Neural cell (in vitro differentiated cells): ENCODE results near the gene RND2. TPM values are rescaled to one million over a fixed set of nuclear protein-coding genes. Genes with fewer than 3 reads are reported as not detected.

Experiments
- H2AFZ ChIP-seq: fragments of 200-600, 300-800 bp; sonication (generic), shearing (Covaris generic); 2 replicates; pipeline ENCODE4 v1.6.0; 2014; ENCODE audit warnings: low read depth, mild to moderate bottlenecking, antibody characterized with exemption, low read length, moderate library complexity
- H3F3A ChIP-seq: fragments of 200-600 bp; shearing (Covaris generic); 2 replicates; pipeline ENCODE4 v1.6.1; 2016; ENCODE audit warnings: mild to moderate bottlenecking, moderate library complexity, mixed read lengths, antibody characterized with exemption, low read length; ENCODE audit not compliant: insufficient read depth, poor library complexity, severe bottlenecking
- H3K27ac ChIP-seq: fragments of 200-600, 300-800 bp; sonication (generic), shearing (Covaris generic); 2 replicates; pipeline ENCODE4 v1.5.1; 2014; ENCODE audit warnings: mild to moderate bottlenecking, low read length, moderate library complexity
- H3K27me3 ChIP-seq: fragments of 300-800, 200-600 bp; sonication (generic), shearing (Covaris generic); 2 replicates; pipeline ENCODE4 v1.6.0; 2014; ENCODE audit warnings: mild to moderate bottlenecking, low read depth, low read length, moderate library complexity; ENCODE audit not compliant: insufficient read depth
- H3K36me3 ChIP-seq: fragments of 300-800, 200-600 bp; sonication (generic), shearing (Covaris generic); 2 replicates; pipeline ENCODE4 v1.5.1; 2014; ENCODE audit warnings: mild to moderate bottlenecking, antibody characterized with exemption, low read length, moderate library complexity; ENCODE audit not compliant: insufficient read depth
- H3K4me2 ChIP-seq: fragments of 300-800, 200-600 bp; sonication (generic), shearing (Covaris generic); 2 replicates; pipeline ENCODE4 v1.6.0; 2014; ENCODE audit warnings: mild to moderate bottlenecking, low read length
- H3K4me3 ChIP-seq: fragments of 300-800, 200-600 bp; sonication (generic), shearing (Covaris generic); 2 replicates; pipeline ENCODE4 v1.5.1; 2014; ENCODE audit warnings: mild to moderate bottlenecking, low read length, moderate library complexity
- H3K79me2 ChIP-seq: fragments of 200-600 bp; shearing (Covaris generic); replicated peaks from 2 replicates; pipeline ENCODE4 v1.6.0; 2014; ENCODE audit warnings: mild to moderate bottlenecking, low read length, moderate library complexity; ENCODE audit not compliant: insufficient read depth
- H3K9ac ChIP-seq: fragments of 300-800, 200-600 bp; sonication (generic), shearing (Covaris generic); 2 replicates; pipeline ENCODE4 v1.6.1; 2016; ENCODE audit warnings: mild to moderate bottlenecking, low read length, mixed read lengths
- H3K9me2 ChIP-seq: fragments of 200-600 bp; shearing (Covaris generic); 2 replicates; pipeline ENCODE4 v1.6.1; 2016; ENCODE audit warnings: mild to moderate bottlenecking, low read length, mixed read lengths; ENCODE audit not compliant: insufficient read depth
- H3K9me3 ChIP-seq: fragments of 200-600, 300-800 bp; sonication (generic), shearing (Covaris generic); 2 replicates; pipeline ENCODE4 v1.6.1; 2016; ENCODE audit warnings: mild to moderate bottlenecking, mixed run types, low read length, moderate library complexity, mixed read lengths
- H4K20me1 ChIP-seq: fragments of 200-600 bp; shearing (Covaris generic); 2 replicates; pipeline ENCODE4 v1.6.1; 2016; ENCODE audit warnings: mild to moderate bottlenecking, mixed run types; ENCODE audit not compliant: insufficient read depth
- EP300 ChIP-seq: fragments of 450-650 bp; conservative IDR thresholded peaks from 2 replicates; pipeline ENCODE4 v1.6.1; 2014; ENCODE audit warnings: antibody characterized with exemption, mild to moderate bottlenecking, moderate library complexity; ENCODE audit not compliant: poor library complexity, severe bottlenecking
- EZH2 ChIP-seq: fragments of 200-600, 300-800 bp; shearing (Covaris generic), sonication (generic); IDR thresholded peaks from 2 replicates; pipeline ENCODE4 v1.6.1; 2014; ENCODE audit warnings: antibody characterized with exemption, low read length, borderline replicate concordance, mild to moderate bottlenecking; ENCODE audit not compliant: insufficient read depth, poor library complexity, severe bottlenecking
- MXI1 ChIP-seq: fragments of 450-650 bp; conservative IDR thresholded peaks from 2 replicates; pipeline ENCODE4 v1.6.1; 2014; ENCODE audit warnings: antibody characterized with exemption, mild to moderate bottlenecking; ENCODE audit not compliant: poor library complexity, severe bottlenecking
- POLR2AphosphoS5 ChIP-seq: IDR thresholded peaks from 2 replicates; pipeline ENCODE4 v1.6.1; 2012
- RAD21 ChIP-seq: fragments of 450-650 bp; conservative IDR thresholded peaks from 2 replicates; pipeline ENCODE4 v1.6.1; 2014; ENCODE audit warnings: antibody characterized with exemption, mild to moderate bottlenecking, moderate library complexity
- SMC3 ChIP-seq: fragments of 450-650 bp; conservative IDR thresholded peaks from 2 replicates; pipeline ENCODE4 v1.6.1; 2014; ENCODE audit warnings: antibody characterized with exemption, mild to moderate bottlenecking, moderate library complexity; ENCODE audit not compliant: poor library complexity
- TAF1 ChIP-seq: IDR thresholded peaks from 2 replicates; pipeline ENCODE4 v1.6.1; 2012; ENCODE audit warnings: low read depth
- polyA plus RNA-seq: library from polyadenylated mRNA; depleted of rRNA; stranded (reverse); fragments of >200 nt; gene quantifications from 2 replicates; pipeline ENCODE4 v1.2.3, GENCODE V29; 2014
- TF ChIP-seq, protein P1 (sequence below): fragments of 450-650 bp; IDR thresholded peaks from 2 replicates; pipeline ENCODE4 v1.5.1; 2014; ENCODE audit warnings: antibody characterized with exemption, mild to moderate bottlenecking, moderate library complexity; ENCODE audit not compliant: poor library complexity, severe bottlenecking
- TF ChIP-seq, protein P2 (sequence below): IDR thresholded peaks from 2 replicates; pipeline ENCODE4 v1.6.1; 2012; ENCODE audit warnings: borderline replicate concordance

Gene RND2
- polyA plus RNA-seq, 1 donor from 2014 or later, result 43.8 TPM

DNA sequence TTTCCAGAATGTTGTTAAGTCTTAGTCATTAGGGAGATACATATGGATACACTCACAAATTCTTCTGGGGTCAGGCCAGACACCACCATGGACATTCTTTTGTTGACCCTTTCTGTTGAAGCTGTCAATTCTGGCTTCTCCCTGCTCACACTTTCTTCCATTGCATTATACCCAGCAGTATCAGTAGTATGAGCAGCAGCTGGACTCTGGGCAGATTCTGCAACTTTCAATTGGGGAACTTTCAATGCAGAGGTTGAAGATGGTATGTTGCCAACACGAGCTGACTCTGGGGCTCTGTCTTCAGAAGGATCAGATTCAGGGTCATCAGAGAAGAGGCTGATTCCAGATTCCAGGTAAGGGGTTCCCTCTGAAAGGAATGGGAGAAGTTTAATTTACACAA is 45.8 kb downstream of the RND2 start:
- no peak overlapping the region for H3K9ac ChIP-seq
- H3K36me3 ChIP-seq, result no peaks in the 10 kb centered on the region
- no peaks in the 10 kb centered on the region for H3F3A ChIP-seq
- no peaks in the 10 kb centered on the region for H3K79me2 ChIP-seq
- H4K20me1 ChIP-seq, result no peaks in the 10 kb centered on the region
- H3K4me3 ChIP-seq, result no peak overlapping the region
- no peaks in the 10 kb centered on the region for H3K27me3 ChIP-seq
- no peaks in the 10 kb centered on the region for H3K9me3 ChIP-seq
- no peaks in the 10 kb centered on the region for H3K9me2 ChIP-seq
- H3K27ac ChIP-seq, result no peak overlapping the region
- TF ChIP-seq TAF1 (no peak), EP300 (no peak), SMC3 (no peak), MXI1 (no peak), RAD21 (no peak), EZH2 (no peak), POLR2AphosphoS5 (no peak)
- TF ChIP-seq, protein P1, sequence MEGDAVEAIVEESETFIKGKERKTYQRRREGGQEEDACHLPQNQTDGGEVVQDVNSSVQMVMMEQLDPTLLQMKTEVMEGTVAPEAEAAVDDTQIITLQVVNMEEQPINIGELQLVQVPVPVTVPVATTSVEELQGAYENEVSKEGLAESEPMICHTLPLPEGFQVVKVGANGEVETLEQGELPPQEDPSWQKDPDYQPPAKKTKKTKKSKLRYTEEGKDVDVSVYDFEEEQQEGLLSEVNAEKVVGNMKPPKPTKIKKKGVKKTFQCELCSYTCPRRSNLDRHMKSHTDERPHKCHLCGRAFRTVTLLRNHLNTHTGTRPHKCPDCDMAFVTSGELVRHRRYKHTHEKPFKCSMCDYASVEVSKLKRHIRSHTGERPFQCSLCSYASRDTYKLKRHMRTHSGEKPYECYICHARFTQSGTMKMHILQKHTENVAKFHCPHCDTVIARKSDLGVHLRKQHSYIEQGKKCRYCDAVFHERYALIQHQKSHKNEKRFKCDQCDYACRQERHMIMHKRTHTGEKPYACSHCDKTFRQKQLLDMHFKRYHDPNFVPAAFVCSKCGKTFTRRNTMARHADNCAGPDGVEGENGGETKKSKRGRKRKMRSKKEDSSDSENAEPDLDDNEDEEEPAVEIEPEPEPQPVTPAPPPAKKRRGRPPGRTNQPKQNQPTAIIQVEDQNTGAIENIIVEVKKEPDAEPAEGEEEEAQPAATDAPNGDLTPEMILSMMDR, result no peak
- TF ChIP-seq, protein P2, sequence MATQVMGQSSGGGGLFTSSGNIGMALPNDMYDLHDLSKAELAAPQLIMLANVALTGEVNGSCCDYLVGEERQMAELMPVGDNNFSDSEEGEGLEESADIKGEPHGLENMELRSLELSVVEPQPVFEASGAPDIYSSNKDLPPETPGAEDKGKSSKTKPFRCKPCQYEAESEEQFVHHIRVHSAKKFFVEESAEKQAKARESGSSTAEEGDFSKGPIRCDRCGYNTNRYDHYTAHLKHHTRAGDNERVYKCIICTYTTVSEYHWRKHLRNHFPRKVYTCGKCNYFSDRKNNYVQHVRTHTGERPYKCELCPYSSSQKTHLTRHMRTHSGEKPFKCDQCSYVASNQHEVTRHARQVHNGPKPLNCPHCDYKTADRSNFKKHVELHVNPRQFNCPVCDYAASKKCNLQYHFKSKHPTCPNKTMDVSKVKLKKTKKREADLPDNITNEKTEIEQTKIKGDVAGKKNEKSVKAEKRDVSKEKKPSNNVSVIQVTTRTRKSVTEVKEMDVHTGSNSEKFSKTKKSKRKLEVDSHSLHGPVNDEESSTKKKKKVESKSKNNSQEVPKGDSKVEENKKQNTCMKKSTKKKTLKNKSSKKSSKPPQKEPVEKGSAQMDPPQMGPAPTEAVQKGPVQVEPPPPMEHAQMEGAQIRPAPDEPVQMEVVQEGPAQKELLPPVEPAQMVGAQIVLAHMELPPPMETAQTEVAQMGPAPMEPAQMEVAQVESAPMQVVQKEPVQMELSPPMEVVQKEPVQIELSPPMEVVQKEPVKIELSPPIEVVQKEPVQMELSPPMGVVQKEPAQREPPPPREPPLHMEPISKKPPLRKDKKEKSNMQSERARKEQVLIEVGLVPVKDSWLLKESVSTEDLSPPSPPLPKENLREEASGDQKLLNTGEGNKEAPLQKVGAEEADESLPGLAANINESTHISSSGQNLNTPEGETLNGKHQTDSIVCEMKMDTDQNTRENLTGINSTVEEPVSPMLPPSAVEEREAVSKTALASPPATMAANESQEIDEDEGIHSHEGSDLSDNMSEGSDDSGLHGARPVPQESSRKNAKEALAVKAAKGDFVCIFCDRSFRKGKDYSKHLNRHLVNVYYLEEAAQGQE, result no peak
- no peak overlapping the region for H2AFZ ChIP-seq
- no peak overlapping the region for H3K4me2 ChIP-seq

DNA sequence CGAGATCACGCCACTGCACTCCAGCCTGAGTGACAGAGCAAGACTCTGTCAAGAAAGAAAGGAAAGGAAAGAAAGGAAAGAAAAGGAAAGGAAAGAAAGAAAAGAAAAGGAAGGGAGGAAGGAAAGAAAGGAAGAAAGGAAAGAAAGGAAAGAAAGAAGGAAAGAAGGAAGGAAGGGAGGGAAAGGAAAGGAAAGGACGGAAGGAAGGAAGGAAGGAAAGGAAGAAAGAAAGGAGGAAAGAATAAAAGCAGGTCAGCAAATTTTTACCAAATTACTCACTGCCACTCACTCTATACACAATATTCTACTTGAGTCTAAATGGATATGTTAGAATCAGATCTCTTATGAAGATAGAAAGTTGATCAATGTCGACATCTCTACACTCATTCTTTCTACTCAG is 49.8 kb downstream of the RND2 start:
- H3K4me3 ChIP-seq, result no peak overlapping the region
- H3K27ac ChIP-seq, result no peak overlapping the region
- H3K9me2 ChIP-seq, result no peaks in the 10 kb centered on the region
- no peaks in the 10 kb centered on the region for H3F3A ChIP-seq
- H2AFZ ChIP-seq, result no peak overlapping the region
- H3K79me2 ChIP-seq, result no peaks in the 10 kb centered on the region
- H3K4me2 ChIP-seq, result no peak overlapping the region
- TF ChIP-seq RAD21, result no peak
- TF ChIP-seq, protein P2, result no peak
- TF ChIP-seq POLR2AphosphoS5, result no peak
- TF ChIP-seq, protein P1, result no peak
- no peak for TF ChIP-seq EZH2
- TF ChIP-seq TAF1, result no peak
- TF ChIP-seq MXI1, result no peak
- no peak for TF ChIP-seq EP300
- no peak for TF ChIP-seq SMC3
- no peaks in the 10 kb centered on the region for H4K20me1 ChIP-seq
- no peak overlapping the region for H3K9ac ChIP-seq
- no peaks in the 10 kb centered on the region for H3K9me3 ChIP-seq
- no peaks in the 10 kb centered on the region for H3K27me3 ChIP-seq
- no peaks in the 10 kb centered on the region for H3K36me3 ChIP-seq
